Mesodermal cell (in vitro differentiated cells): ENCODE data around the gene CD109.
"Not testable (repeated sequence)": the region's sequence is repeated elsewhere in the genome, so short reads cannot be mapped to it uniquely, and the experiment has no call there.

ENCODE experiments used
- H3K27ac ChIP-seq: 2 replicates; pipeline ENCODE4 v1.7.0; 2013; ENCODE audit warnings: mild to moderate bottlenecking, low read depth, low read length, moderate library complexity; ENCODE audit not compliant: severe bottlenecking
- H3K36me3 ChIP-seq: 2 replicates; pipeline ENCODE4 v1.7.1; 2013; ENCODE audit warnings: mild to moderate bottlenecking, low read length, moderate library complexity; ENCODE audit not compliant: control insufficient read depth, insufficient read depth
- H3K4me1 ChIP-seq: one replicate; pipeline ENCODE4 v1.7.1; 2013; ENCODE audit warnings: mild to moderate bottlenecking, low read length; ENCODE audit not compliant: insufficient read depth, control insufficient read depth, poor library complexity, severe bottlenecking
- H3K4me3 ChIP-seq: 2 replicates; pipeline ENCODE4 v1.7.0; 2013; ENCODE audit warnings: low read length, control low read depth, mild to moderate bottlenecking; ENCODE audit not compliant: insufficient read depth, poor library complexity, severe bottlenecking; ENCODE audit errors: extremely low read depth
- H3K9me3 ChIP-seq: 2 replicates; pipeline ENCODE4 v1.7.1; 2013; ENCODE audit warnings: mild to moderate bottlenecking, low read length, moderate library complexity; ENCODE audit not compliant: control insufficient read depth
- WGBS, 2 experiments: methylation state at CpG; one replicate each; pipeline ENCODE4 v1.1.5; 2013; ENCODE audit warnings: missing lambda C conversion rate in 2 of 2; ENCODE audit not compliant: insufficient coverage in 2 of 2; 5-methylcytosine and 5-hydroxymethylcytosine counted together

Gene CD109

GRCh38 chr6:73665686-73666319 lies 30.2 kb upstream of the CD109 start:
- 80 to 100% methylated on average over 1 of the region's 3 CpGs for WGBS, 2 experiments
- Histone ChIP-seq H3K4me1 (no peaks in the 10 kb centered on the region), H3K4me3 (no peak overlapping the region), H3K9me3 (no peaks in the 10 kb centered on the region), H3K27ac (no peak overlapping the region), H3K36me3 (no peaks in the 10 kb centered on the region)

GRCh38 chr6:73666393-73666792 lies 29.6 kb upstream of the CD109 start:
- Histone ChIP-seq H3K9me3 (no peaks in the 10 kb centered on the region), H3K4me1 (no peaks in the 10 kb centered on the region), H3K36me3 (no peaks in the 10 kb centered on the region), H3K27ac (no peak overlapping the region), H3K4me3 (no peak overlapping the region)
- no CpG with 5 or more reads among the region's 2 CpGs for WGBS, 2 experiments

GRCh38 chr6:73667798-73668197 lies 28.2 kb upstream of the CD109 start:
- WGBS, 2 experiments = no CpG with 5 or more reads among the region's 1 CpG
- H3K36me3 ChIP-seq = no peaks in the 10 kb centered on the region
- no peaks in the 10 kb centered on the region for H3K4me1 ChIP-seq
- H3K27ac ChIP-seq = no peak overlapping the region
- no peak overlapping the region for H3K4me3 ChIP-seq
- no peaks in the 10 kb centered on the region for H3K9me3 ChIP-seq

- Histone ChIP-seq H3K4me1 (no peaks in the 10 kb centered on the region), H3K9me3 (no peaks in the 10 kb centered on the region), H3K27ac (no peak overlapping the region), H3K36me3 (no peaks in the 10 kb centered on the region), H3K4me3 (no peak overlapping the region)
- no CpG with 5 or more reads among the region's 1 CpG for WGBS, 2 experiments
Observed at GRCh38 chr6:73669005-73669404, 27.0 kb upstream of the CD109 start.

- H3K4me3 ChIP-seq = no peak overlapping the region
- H3K36me3 ChIP-seq = no peaks in the 10 kb centered on the region
- no peaks in the 10 kb centered on the region for H3K9me3 ChIP-seq
- WGBS, 2 experiments = 92 to 97% methylated on average over 3 to 4 of the region's 8 CpGs
- H3K4me1 ChIP-seq = no peaks in the 10 kb centered on the region
- no peak overlapping the region for H3K27ac ChIP-seq
Observed at GRCh38 chr6:73671911-73672685, 23.9 kb upstream of the CD109 start.

- Histone ChIP-seq H3K36me3 (no peaks in the 10 kb centered on the region), H3K4me3 (no peak overlapping the region), H3K9me3 (no peaks in the 10 kb centered on the region), H3K4me1 (no peaks in the 10 kb centered on the region), H3K27ac (no peak overlapping the region)
- 0 to 14% methylated on average over 1 of the region's 4 CpGs for WGBS, 2 experiments
Observed at GRCh38 chr6:73675466-73676098, 20.4 kb upstream of the CD109 start.

GRCh38 chr6:73679009-73679408 lies 17.0 kb upstream of the CD109 start:
- H3K9me3 ChIP-seq = no peaks in the 10 kb centered on the region
- WGBS, 2 experiments = 100% methylated on average over 1 of the region's 3 CpGs
- no peaks in the 10 kb centered on the region for H3K36me3 ChIP-seq
- H3K4me3 ChIP-seq = no peak overlapping the region
- no peaks in the 10 kb centered on the region for H3K4me1 ChIP-seq
- no peak overlapping the region for H3K27ac ChIP-seq

- not testable (repeated sequence) for H3K36me3 ChIP-seq, H3K4me1 ChIP-seq, H3K4me3 ChIP-seq, H3K27ac ChIP-seq, H3K9me3 ChIP-seq
- WGBS, 2 experiments = 95 to 97% methylated on average over 2 to 4 of the region's 5 CpGs
Observed at GRCh38 chr6:73679846-73680245, 16.2 kb upstream of the CD109 start.

- Histone ChIP-seq H3K36me3 (no peaks in the 10 kb centered on the region), H3K27ac (no peak overlapping the region), H3K4me1 (no peaks in the 10 kb centered on the region), H3K9me3 (no peaks in the 10 kb centered on the region), H3K4me3 (no peak overlapping the region)
- WGBS, 2 experiments = 89 to 93% methylated on average over 2 to 4 of the region's 5 CpGs
Observed at GRCh38 chr6:73680289-73680918, 15.6 kb upstream of the CD109 start.

GRCh38 chr6:73683574-73683973 lies 12.4 kb upstream of the CD109 start:
- not testable (repeated sequence) for H3K9me3 ChIP-seq, H3K36me3 ChIP-seq, H3K27ac ChIP-seq, H3K4me3 ChIP-seq, H3K4me1 ChIP-seq
- no CpG with 5 or more reads among the region's 2 CpGs for WGBS, 2 experiments
